Activated T-cell treated with anti-CD3 and anti-CD28 coated beads, Interleukin-2, amount 50 U/mL, for 24 hours (primary cell): ENCODE results near the gene SLC27A3.
"Not testable (repeated sequence)": the region's sequence is repeated elsewhere in the genome, so short reads cannot be mapped to it uniquely, and the experiment has no call there.

Experiments used
- DNase-seq: peaks from one replicate; pipeline ENCODE4 v3.0.0-alpha.2; 2020
- H3K27ac Mint-ChIP-seq: 2 replicates; pipeline ENCODE4 v1.8.0; 2020; ENCODE audit warnings: mild to moderate bottlenecking, mixed read lengths
- H3K27me3 Mint-ChIP-seq: 2 replicates; pipeline ENCODE4 v1.8.0; 2020; ENCODE audit warnings: mixed read lengths
- H3K36me3 Mint-ChIP-seq: 2 replicates; pipeline ENCODE4 v1.8.0; 2020; ENCODE audit warnings: low read depth, mixed read lengths
- H3K4me1 Mint-ChIP-seq: 2 replicates; pipeline ENCODE4 v1.8.0; 2020; ENCODE audit warnings: low read depth, mixed read lengths
- H3K4me3 Mint-ChIP-seq: 2 replicates; pipeline ENCODE4 v1.8.0; 2020; ENCODE audit warnings: mild to moderate bottlenecking, moderate library complexity, mixed read lengths
- H3K9me3 Mint-ChIP-seq: 2 replicates; pipeline ENCODE4 v1.8.0; 2020; ENCODE audit warnings: mixed read lengths

SLC27A3 gene

DNA sequence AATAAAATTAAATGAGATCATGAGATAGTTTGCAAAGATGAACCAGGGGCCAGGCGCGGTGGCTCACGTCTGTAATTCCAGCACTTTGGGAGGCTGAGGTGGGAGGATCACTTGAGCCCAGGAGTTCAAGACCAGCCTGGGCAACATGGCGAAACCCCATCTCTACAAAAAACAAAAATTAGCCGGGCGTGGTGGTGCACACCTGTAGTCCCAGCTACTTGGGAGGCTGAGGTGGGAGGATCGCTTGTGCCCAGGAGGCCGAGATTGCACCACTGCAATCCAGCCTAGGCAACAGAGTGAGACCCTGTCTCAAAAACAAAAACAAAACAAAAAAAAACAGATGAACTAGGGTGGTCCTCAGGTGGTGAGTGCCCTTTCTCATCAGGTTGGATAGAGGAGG is 7.4 kb downstream of the SLC27A3 start:
- H3K27ac Mint-ChIP-seq, result peak overlapping the region; percentile 96
- H3K27me3 Mint-ChIP-seq, H3K9me3 Mint-ChIP-seq, H3K36me3 Mint-ChIP-seq, DNase-seq: not testable (repeated sequence)
- peaks cover 11% of the 10 kb centered on the region for H3K4me1 Mint-ChIP-seq
- peak overlapping the region; percentile 84 for H3K4me3 Mint-ChIP-seq

DNA sequence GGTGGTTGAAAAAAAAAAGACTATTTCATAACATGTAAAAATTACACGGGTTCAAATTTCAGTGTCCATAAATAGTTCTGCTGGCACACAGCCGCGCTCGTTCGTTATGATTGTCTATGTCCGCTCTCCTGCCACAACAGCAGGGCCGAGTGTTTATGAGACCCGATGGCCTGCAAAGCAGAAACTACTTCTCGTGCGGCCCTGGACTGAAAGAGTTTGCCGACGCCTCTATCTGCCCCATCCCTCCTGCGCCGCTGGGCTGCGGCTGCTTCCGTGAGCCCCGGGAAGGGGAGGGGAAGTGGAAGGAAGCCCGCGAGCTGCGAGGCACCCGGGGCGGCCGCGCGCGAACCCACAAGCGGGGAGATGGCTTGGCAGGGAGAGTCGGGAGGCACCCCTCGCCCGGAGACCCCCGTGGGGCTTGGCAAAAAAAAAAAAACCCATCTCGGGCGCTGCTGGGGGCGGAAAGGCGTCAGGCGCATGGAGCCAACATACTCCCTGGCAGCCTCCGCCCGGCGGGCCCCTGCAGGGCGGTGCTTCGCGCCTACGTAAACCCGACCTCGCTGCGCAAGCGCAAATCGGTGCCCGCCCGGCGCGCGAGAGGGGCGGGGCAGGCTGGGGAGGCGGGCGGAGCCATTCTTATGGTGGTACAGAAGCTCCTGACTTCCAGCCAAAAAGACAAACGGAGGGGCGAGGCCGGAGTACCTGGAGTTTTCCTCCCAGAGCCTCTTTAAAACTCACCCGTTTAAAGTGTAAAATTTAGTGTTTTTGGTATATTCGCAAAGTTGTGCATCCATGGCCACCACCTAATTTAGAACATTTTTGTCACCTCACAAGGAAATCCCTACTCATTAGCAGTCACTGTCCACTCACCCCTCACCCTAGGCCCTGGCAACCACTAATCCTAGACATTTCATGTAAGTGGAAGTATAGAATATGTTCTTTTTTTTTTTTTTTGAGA is 8.3 kb downstream of the SLC27A3 start:
- H3K4me3 Mint-ChIP-seq, result peak overlapping the region; percentile 84
- DNase-seq, result peak; percentile 96
- peak overlapping the region; percentile 96 for H3K27ac Mint-ChIP-seq
- peaks cover 3% of the 10 kb centered on the region for H3K27me3 Mint-ChIP-seq
- peaks cover 11% of the 10 kb centered on the region for H3K4me1 Mint-ChIP-seq
- H3K9me3 Mint-ChIP-seq, result no peaks in the 10 kb centered on the region
- no peaks in the 10 kb centered on the region for H3K36me3 Mint-ChIP-seq

DNA sequence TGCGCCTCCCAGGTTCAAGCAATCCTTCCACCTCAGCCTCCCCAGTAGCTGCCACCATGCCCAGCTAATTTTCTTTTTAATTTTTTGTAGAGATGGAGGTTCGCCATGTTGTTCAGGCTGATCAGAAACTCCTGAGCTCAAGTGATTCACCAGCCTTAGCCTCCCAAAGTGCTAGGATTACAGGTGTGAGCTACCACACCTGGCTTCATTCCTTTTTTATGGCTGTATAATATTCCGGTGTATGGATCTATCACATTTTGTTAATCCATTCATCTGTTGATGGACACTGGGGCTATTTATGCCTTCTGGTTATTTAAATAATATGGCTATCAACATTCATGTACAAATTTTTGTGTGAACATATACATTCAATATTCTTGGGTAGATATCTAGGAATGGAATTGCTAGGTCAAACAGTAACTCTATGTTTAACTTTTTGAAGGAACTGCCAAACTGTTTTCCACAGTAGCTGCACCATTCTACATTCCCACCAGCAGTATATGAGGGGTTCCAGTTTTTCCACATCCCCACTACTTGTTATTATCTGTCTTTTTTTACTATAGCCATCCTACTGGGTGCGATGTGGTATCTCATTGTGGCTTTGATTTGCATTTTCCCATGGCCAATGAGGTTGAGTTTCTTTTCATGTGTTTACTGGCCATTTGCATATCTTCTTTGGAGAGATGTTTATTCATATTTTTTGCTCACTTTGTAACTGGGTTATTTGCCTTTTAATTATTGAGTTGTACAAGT is 11.0 kb downstream of the SLC27A3 start:
- H3K36me3 Mint-ChIP-seq, result no peaks in the 10 kb centered on the region
- DNase-seq, result no peak
- H3K4me1 Mint-ChIP-seq, result peaks cover 33% of the 10 kb centered on the region
- H3K27me3 Mint-ChIP-seq, result peaks cover 12% of the 10 kb centered on the region
- no peaks in the 10 kb centered on the region for H3K9me3 Mint-ChIP-seq
- H3K27ac Mint-ChIP-seq, result no peak overlapping the region
- no peak overlapping the region for H3K4me3 Mint-ChIP-seq

DNA sequence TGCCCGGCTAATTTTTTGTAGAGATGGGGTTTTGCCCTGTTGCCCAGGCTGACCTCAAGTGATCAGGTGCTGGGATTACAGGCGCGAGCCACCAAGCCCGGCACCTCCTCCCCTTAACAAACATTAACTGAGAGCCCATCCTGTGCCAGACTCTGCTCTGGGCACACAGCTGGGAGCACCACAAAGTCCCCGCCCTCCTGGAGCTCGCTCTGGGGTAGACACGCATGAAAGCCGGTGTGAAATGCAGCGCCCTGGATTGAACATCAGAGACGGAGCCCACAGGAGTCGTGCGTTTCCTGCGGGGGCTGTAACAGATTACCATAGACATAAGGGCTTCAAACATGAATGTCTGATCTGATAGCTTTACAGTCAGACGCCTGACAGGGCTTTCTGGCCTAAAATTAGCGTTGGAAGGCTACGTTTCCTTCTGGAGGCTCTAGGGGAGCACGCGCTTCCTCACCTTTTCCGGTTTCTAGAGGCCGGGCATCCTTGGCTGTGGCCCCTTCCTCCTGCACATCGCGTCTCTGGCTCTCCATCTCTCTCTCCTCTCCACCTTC is 14.3 kb downstream of the SLC27A3 start:
- no peak for DNase-seq
- H3K27ac Mint-ChIP-seq, result peak overlapping the region; percentile 56
- H3K36me3 Mint-ChIP-seq, result no peaks in the 10 kb centered on the region
- peak overlapping the region; percentile 3 for H3K4me3 Mint-ChIP-seq
- peaks cover 32% of the 10 kb centered on the region for H3K4me1 Mint-ChIP-seq
- H3K9me3 Mint-ChIP-seq, result no peaks in the 10 kb centered on the region
- H3K27me3 Mint-ChIP-seq, result peaks cover 12% of the 10 kb centered on the region

DNA sequence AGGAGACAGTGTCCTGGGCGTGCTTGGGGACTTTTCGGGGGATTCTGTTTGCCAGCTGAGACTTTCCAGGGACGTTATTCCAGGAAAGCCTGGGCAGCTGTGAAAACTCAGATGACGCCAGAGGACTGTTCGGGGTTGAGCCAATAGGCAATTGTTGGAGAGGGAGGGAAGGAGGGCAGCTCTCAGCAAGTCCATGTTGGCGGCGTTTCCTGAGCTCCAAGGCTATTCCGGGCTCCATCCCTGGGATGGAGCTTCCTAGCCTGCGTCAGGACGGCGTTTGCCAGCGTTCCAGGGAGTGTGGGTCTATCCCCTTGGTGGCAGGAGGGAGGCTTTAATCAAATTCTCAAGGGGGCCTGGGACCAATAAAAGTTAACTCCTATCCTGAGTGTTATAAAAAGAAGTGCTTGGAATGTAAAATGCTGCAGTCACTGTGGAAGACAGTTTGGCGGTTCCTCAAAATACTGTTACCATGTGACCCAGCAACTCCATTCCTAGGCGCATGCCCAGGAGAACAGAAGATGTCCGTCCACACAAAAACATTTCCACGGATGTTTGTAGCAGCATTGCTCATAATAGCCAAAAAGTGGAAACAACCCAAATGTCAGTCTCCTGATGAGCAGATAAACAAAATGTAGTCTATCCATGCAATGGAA is 15.2 kb downstream of the SLC27A3 start:
- H3K9me3 Mint-ChIP-seq, result no peaks in the 10 kb centered on the region
- H3K4me1 Mint-ChIP-seq, result peaks cover 29% of the 10 kb centered on the region
- H3K27me3 Mint-ChIP-seq, result peaks cover 12% of the 10 kb centered on the region
- no peaks in the 10 kb centered on the region for H3K36me3 Mint-ChIP-seq
- DNase-seq, result no peak
- peak overlapping the region; percentile 11 for H3K4me3 Mint-ChIP-seq
- H3K27ac Mint-ChIP-seq, result peak overlapping the region; percentile 66

DNA sequence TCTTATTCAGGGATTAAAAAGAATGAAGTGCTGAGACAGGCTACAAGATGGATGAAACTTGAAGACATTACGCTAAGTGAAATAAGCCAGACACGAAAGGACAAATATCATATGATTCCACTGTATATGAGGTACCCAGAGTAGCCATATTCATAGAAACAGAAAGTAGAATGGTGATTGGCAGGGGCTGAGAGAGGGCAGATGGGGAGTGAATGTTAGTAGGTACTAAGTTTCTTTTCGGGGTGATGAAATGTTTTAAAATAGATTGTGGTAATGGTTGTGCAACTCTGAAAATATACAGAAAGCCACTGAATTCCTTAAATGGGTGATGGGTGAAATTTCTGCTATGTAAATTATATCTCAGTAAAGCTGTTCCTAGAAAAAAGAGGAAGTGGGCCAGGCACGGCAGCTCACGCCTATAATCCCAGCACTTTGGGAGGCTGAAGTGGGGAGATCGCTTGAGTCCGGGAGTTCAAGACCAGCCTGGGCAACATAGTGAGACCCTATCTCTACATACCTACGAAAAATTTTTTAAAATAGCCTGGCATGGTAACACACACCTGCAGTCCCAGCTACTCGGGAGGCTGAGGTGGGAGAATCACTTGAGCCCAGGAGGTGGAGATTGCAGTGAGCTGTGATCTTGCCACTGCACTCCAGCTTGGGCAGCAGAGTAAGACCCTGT is 15.9 kb downstream of the SLC27A3 start:
- Mint-ChIP-seq H3K27ac (peak overlapping the region; percentile 66), H3K4me1 (peaks cover 29% of the 10 kb centered on the region)

DNA sequence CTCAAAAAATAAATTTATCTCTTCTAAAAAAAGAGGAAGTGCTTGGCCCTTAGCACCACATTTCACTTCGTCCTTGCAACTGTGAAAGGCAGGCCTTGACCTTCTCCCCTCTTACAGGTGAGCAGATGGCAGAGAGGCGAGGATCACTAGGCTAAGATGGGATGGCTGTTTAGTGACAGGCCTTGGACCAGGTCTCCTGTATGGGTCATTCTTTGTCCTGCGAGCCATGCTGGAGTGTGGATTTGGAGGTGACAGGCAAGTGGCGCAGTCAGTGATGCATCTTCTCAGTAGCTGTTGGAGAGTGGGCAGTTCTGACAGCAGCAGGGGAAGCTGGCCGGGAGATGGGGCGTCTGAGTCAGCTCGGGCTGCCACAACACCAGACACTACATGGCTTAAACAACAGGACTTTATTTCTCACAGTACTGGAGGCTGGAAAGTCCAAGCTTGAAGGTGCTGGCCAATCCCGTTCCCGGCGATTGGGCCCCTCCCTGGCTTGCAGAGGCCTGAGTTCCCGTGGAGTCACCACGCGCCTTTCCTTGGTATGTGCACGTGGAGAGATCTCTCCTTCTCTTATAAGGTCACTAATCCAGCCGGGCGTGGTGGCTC is 16.5 kb downstream of the SLC27A3 start:
- no peak for DNase-seq
- H3K27ac Mint-ChIP-seq, result peak overlapping the region; percentile 66
- H3K9me3 Mint-ChIP-seq, result no peaks in the 10 kb centered on the region
- peaks cover 29% of the 10 kb centered on the region for H3K4me1 Mint-ChIP-seq
- peaks cover 12% of the 10 kb centered on the region for H3K27me3 Mint-ChIP-seq
- H3K36me3 Mint-ChIP-seq, result no peaks in the 10 kb centered on the region
- no peak overlapping the region for H3K4me3 Mint-ChIP-seq

More for the DNA sequence above, 15.9 kb downstream of the SLC27A3 start:
- Mint-ChIP-seq H3K4me3 (peak overlapping the region; percentile 11), H3K9me3 (no peaks in the 10 kb centered on the region), H3K36me3 (no peaks in the 10 kb centered on the region), H3K27me3 (peaks cover 12% of the 10 kb centered on the region)
- DNase-seq, result no peak

DNA sequence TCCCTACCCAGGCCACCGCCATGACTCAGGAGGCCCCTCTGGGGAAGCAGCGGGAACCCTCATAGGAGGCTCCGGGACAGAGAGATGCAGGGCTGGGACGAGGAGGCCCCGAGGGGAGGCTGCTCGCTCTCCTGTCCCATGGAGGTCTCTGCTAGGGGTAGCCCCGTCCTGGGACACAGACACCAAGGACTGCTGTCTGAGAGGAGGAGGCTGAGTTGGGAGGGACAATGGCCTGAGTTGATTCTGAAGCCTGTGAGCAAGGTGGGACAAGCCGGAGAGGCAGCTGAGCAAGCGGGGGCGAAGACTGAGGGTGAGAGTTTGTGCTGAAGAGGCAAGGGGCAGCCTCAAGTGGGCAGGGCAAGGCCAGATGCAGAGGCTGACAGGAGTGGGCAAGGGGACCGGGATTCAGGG is 17.4 kb downstream of the SLC27A3 start:
- H3K4me3 Mint-ChIP-seq, result no peak overlapping the region
- H3K36me3 Mint-ChIP-seq, result no peaks in the 10 kb centered on the region
- no peak overlapping the region for H3K27ac Mint-ChIP-seq
- DNase-seq, result no peak
- H3K4me1 Mint-ChIP-seq, result peaks cover 34% of the 10 kb centered on the region
- H3K9me3 Mint-ChIP-seq, result no peaks in the 10 kb centered on the region
- peaks cover 12% of the 10 kb centered on the region for H3K27me3 Mint-ChIP-seq

DNA sequence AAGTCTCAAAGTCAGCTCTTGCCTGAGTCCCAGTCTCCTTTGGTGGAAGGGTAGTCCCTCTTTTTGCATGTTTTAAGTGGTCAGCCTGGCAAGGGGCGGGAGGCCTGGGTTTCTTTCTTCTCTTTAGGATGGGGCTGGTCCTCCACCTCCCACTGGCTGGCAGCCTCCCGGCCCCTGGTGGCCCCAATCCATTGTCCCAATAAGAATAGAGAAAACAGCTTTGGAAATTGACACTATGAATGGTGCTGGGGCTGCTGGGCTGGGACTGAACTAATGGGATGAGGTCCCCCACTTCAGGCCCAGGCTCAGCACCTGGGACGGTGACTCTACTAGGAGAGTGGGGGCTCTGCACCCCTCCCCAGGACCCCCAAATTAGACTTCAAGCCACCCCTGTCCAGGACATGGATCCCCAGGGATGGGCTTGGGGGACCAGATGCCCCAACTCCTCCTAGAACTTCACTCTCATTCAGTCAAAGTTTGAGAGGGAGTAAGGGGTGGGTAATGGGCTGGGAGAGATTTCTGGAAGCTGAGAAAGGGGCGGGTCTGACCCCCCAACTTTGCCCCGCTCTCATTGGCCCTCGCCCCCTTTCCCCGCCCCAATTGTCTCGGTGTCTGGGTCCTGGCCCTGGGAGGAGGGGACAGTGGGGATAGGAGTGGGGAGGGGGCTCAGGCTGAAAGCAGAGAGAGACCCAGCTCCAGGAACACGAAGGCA is 18.2 kb downstream of the SLC27A3 start:
- H3K36me3 Mint-ChIP-seq, result no peaks in the 10 kb centered on the region
- H3K9me3 Mint-ChIP-seq, result no peaks in the 10 kb centered on the region
- H3K4me3 Mint-ChIP-seq, result no peak overlapping the region
- no peak for DNase-seq
- H3K27me3 Mint-ChIP-seq, result peaks cover 9% of the 10 kb centered on the region
- H3K27ac Mint-ChIP-seq, result no peak overlapping the region
- H3K4me1 Mint-ChIP-seq, result peaks cover 36% of the 10 kb centered on the region

DNA sequence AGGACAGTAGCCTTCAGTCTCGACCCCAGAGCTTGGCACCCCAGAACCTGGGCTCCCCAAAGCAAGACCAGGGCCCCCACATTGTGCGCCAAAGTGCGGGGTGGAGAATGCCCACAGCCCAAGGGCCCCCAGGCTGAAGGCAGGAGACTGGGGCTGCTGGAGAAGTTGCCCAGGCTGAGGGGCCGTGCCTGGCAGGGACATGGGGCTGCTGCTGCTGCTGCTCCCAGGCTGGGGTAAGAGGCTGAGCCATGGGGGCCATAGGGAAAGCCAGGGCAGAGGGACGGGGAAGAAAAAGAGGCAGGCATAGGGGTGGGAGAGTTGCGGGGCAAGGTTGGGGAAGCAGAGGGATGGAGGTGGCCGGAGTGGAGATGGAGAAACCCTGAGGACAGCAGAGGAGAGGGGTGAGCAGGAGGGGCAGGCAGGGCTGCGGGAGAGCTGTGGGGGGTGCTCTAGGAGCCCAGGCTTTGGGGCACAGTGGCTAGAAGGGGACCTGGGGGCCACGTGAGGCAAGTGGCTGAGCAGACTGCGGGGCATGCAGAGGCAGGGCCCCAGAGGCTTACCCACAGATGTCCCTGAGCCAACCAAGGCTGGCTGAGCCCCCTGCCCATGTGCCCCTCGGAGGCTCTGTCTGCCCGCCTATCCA is 18.9 kb downstream of the SLC27A3 start:
- Mint-ChIP-seq H3K4me3 (no peak overlapping the region), H3K27ac (no peak overlapping the region), H3K36me3 (no peaks in the 10 kb centered on the region), H3K4me1 (peaks cover 33% of the 10 kb centered on the region), H3K9me3 (no peaks in the 10 kb centered on the region), H3K27me3 (peaks cover 6% of the 10 kb centered on the region)
- DNase-seq, result no peak

DNA sequence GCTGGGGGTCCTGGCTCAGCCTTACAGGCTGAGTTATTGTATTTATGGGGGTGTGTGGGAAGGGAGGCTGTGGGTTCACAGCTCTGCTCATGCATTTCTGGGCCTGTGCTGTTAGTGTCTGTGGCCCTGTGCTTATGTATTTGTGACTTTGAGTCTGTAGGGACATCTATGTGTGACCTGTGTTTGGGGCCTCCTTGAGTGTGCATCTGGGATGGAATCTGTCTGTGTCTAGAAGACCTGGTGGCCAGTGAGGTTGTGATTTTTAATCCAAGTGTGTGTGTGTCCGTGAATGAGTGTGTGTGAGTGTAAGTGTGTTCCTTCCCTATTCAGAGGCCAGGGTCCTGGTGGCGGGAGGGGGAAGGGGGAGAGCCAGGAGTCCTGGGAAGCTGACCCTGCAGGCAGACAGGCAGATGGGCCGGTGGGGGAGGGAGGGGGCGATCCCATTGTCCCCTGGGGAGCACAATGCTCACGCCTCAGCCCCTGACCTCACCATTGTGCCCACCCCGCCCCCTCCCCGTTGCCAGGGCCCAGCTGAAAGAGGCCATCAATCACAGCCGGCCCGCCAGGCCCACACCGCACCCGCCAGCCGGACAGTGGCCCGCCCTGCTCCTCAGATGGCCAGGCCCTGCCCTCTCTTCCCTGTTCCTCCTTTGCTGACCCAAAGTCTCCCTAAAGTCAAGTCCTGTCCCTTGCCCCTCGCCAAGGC is 19.6 kb downstream of the SLC27A3 start:
- Mint-ChIP-seq H3K36me3 (no peaks in the 10 kb centered on the region), H3K4me3 (no peak overlapping the region), H3K9me3 (no peaks in the 10 kb centered on the region), H3K4me1 (peaks cover 29% of the 10 kb centered on the region), H3K27ac (no peak overlapping the region), H3K27me3 (peaks cover 3% of the 10 kb centered on the region)
- DNase-seq, result no peak

DNA sequence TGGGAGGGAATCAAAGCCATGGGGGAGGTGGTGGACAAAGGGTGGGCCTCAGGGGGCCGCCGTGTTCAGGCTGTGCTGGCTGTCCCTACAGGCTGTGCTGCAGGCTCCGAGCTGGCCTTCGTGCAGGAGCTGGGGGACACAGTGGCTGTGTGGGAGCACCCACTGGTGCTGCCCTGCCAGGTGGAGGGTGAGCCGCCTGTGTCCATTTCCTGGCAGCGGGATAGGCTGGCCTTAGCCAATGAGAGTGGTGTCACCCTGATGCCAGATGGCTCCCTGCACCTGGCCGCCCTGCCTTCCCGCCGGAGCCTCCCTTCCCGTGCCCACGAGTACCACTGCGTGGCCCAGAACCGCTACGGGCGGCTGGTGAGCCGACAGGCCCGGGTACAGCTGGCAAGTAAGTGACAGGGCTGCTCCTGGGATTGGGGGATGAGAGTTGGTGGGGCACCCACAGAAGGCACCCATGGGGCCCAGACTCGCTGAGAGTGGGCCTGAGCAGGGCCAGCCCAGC is 20.2 kb downstream of the SLC27A3 start:
- no peak for DNase-seq
- Mint-ChIP-seq H3K4me1 (peaks cover 23% of the 10 kb centered on the region), H3K27me3 (no peaks in the 10 kb centered on the region), H3K27ac (no peak overlapping the region), H3K9me3 (no peaks in the 10 kb centered on the region), H3K36me3 (no peaks in the 10 kb centered on the region), H3K4me3 (no peak overlapping the region)
